Fibroblast of the aortic adventitia (primary cell): ENCODE measurements around the gene TUBG2. TPM values are rescaled to one million over a fixed set of nuclear protein-coding genes. Genes with fewer than 3 reads are reported as not detected.

ENCODE experiments used
- DNase-seq: peaks from one replicate; pipeline ENCODE4 v3.0.0-alpha.2; 2010; ENCODE audit warnings: low read depth
- H3K4me3 ChIP-seq: 2 replicates; pipeline ENCODE4 v1.5.1; 2011; ENCODE audit warnings: low read depth, mild to moderate bottlenecking, control low read depth, low read length, moderate library complexity
- CTCF ChIP-seq: IDR thresholded peaks from 2 replicates; pipeline ENCODE4 v1.5.1; 2011; ENCODE audit warnings: mild to moderate bottlenecking, low read length, control low read depth, inconsistent platforms; ENCODE audit not compliant: insufficient read depth
- total RNA-seq: library from RNA; depleted of rRNA; stranded (reverse); fragments of >200 nt; gene quantifications from 2 replicates; pipeline ENCODE4 v1.2.3, GENCODE V29; 2012; ENCODE audit warnings: low replicate concordance

The TUBG2 gene
- total RNA-seq, 1 donor = 12.1 TPM

GRCh38 chr17:42674755-42675347 is 15.8 kb downstream of the TUBG2 start:
- TF ChIP-seq CTCF = no peak
- no peak for DNase-seq
- peak overlapping the region; percentile 93 for H3K4me3 ChIP-seq

GRCh38 chr17:42675348-42675964 is 16.4 kb downstream of the TUBG2 start:
- H3K4me3 ChIP-seq = peak overlapping the region; percentile 93
- TF ChIP-seq CTCF = no peak
- DNase-seq = no peak

DNA sequence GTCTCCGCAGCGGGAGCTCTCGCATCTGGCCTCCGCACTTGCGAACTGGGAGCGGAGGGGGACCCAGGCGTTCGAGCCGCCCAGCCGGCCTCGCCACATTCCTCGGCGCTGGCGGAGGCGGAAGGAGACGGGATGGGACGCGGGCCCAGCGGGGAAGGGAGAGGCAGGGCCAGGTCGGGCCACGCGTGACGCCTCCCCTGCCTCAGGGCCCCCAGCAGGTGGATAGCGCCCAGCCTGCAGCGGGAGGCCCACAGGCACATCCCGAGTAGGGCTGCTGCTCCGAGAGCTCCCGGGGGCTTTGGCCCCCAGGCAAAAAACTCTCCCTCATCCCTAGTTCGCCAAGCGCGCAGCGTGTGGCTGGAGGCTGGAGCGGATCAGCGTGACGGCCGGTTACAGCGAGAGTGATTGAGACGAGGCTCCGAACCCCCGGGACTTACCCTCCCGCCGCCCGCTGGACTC is 16.9 kb downstream of the TUBG2 start:
- peak overlapping the region; percentile 93 for H3K4me3 ChIP-seq
- no peak for TF ChIP-seq CTCF
- peak; percentile 41 for DNase-seq

- peak; percentile 27 for TF ChIP-seq CTCF
- no peak for DNase-seq
Measured at GRCh38 chr17:42676424-42677011, 17.4 kb downstream of the TUBG2 start, which contains the start of gene PLEKHH3. Gene PLEKHH3, minus strand, starts transcription at chr17:42676994. Its CDS starts 431 bp downstream, at chr17:42676563.

GRCh38 chr17:42677012-42677857 is 18.2 kb downstream of the TUBG2 start:
- peak overlapping the region; percentile 93 for H3K4me3 ChIP-seq
- DNase-seq = peak; percentile 100
- no peak for TF ChIP-seq CTCF

More at GRCh38 chr17:42676424-42677011, 17.4 kb downstream of the TUBG2 start, which contains the start of gene PLEKHH3:
- peak within 1 kb of the TSS; percentile 93 for H3K4me3 ChIP-seq
